ENCODE data around the gene MTARC1.

Gene MTARC1

GRCh38 chr1:220788900-220789299, 2.2 kb downstream of the MTARC1 start:
- no peak for DNase-seq (ENCODE audit: low spot score)
- TF ChIP-seq CTCF (IDR thresholded peaks at IDR 0.05; ENCODE audit: extremely low read depth, insufficient read depth, missing control alignments) = no peak
- in situ Hi-C loops (cut with MboI; ENCODE audit: low pct_unique_long_range_greater_than_20kb, low sequenced_read_pairs, unreplicated experiment) = no loop called here

- TF ChIP-seq CTCF (IDR thresholded peaks at IDR 0.05; ENCODE audit: extremely low read depth, insufficient read depth, missing control alignments) = no peak
- DNase-seq (ENCODE audit: low spot score) = no peak
- in situ Hi-C loops (cut with MboI; ENCODE audit: low pct_unique_long_range_greater_than_20kb, low sequenced_read_pairs, unreplicated experiment) = no loop called here
Measured at GRCh38 chr1:220789532-220790147, 2.9 kb downstream of the MTARC1 start.

- in situ Hi-C loops (cut with MboI; ENCODE audit: low pct_unique_long_range_greater_than_20kb, low sequenced_read_pairs, unreplicated experiment) = no loop called here
- no peak for TF ChIP-seq CTCF (IDR thresholded peaks at IDR 0.05; ENCODE audit: extremely low read depth, insufficient read depth, missing control alignments)
- DNase-seq (ENCODE audit: low spot score) = no peak
Measured at GRCh38 chr1:220791285-220791684, 4.6 kb downstream of the MTARC1 start.

- DNase-seq (ENCODE audit: low spot score) = no peak
- TF ChIP-seq CTCF (IDR thresholded peaks at IDR 0.05; ENCODE audit: extremely low read depth, insufficient read depth, missing control alignments) = no peak
- in situ Hi-C loops (cut with MboI; ENCODE audit: low pct_unique_long_range_greater_than_20kb, low sequenced_read_pairs, unreplicated experiment) = no loop called here
Measured at GRCh38 chr1:220791956-220792355, 5.2 kb downstream of the MTARC1 start.

- in situ Hi-C loops (cut with MboI; ENCODE audit: low pct_unique_long_range_greater_than_20kb, low sequenced_read_pairs, unreplicated experiment) = no loop called here
- no peak for TF ChIP-seq CTCF (IDR thresholded peaks at IDR 0.05; ENCODE audit: extremely low read depth, insufficient read depth, missing control alignments)
- no peak for DNase-seq (ENCODE audit: low spot score)
Measured at GRCh38 chr1:220796530-220796929, 9.8 kb downstream of the MTARC1 start.

GRCh38 chr1:220797044-220797443, 10.3 kb downstream of the MTARC1 start:
- no peak for DNase-seq (ENCODE audit: low spot score)
- in situ Hi-C loops (cut with MboI; ENCODE audit: low pct_unique_long_range_greater_than_20kb, low sequenced_read_pairs, unreplicated experiment) = no loop called here
- TF ChIP-seq CTCF (IDR thresholded peaks at IDR 0.05; ENCODE audit: extremely low read depth, insufficient read depth, missing control alignments) = no peak
